Pancreas (tissue), 10 donors: ENCODE results near the gene E2F8. TPM values are rescaled to one million over a fixed set of nuclear protein-coding genes. Genes with fewer than 3 reads are reported as not detected.

Source experiments
- ATAC-seq, 4 donors: fragments of 200-7000 bp; cut with Tn5 transposase; one replicate each; pipeline versions ENCODE4 v1.8.0 to v1.9.1; 2020; ENCODE audit warnings: mild to moderate bottlenecking in 4 of 4, moderate library complexity in 4 of 4
- DNase-seq, 6 donors: peaks; one replicate each; pipeline ENCODE4 v3.0.0-alpha.2; 2020
- FAIRE-seq: peaks from 2 replicates; lab custom pipeline; 2012; peaks lifted over from hg19 to GRCh38; lab: Jason Lieb, UNC
- H3K27ac ChIP-seq, 4 donors: fragments of 200-600 bp; sonication (generic); 1 replicate in 3 of 4; 2 replicates in 1 of 4; pipeline versions ENCODE4 v1.5.0 to v1.8.0; 2020
- H3K27me3 ChIP-seq, 4 donors: fragments of 200-600 bp; one replicate each; pipeline ENCODE4 v1.8.0; 2021
- H3K36me3 ChIP-seq, 3 donors: fragments of 200-600 bp; sonication (generic) in 1 of 3; one replicate each; pipeline versions ENCODE4 v1.5.0 to v1.8.0; 2020 to 2021
- H3K4me1 ChIP-seq, 3 donors: fragments of 200-600 bp; one replicate each; pipeline ENCODE4 v1.8.0; 2021
- H3K4me3 ChIP-seq, 4 donors: fragments of 200-600 bp; sonication (generic) in 2 of 4; one replicate each; pipeline versions ENCODE4 v1.5.0 to v1.8.0; 2020 to 2021
- H3K9me3 ChIP-seq, 4 donors: fragments of 200-600 bp; one replicate each; pipeline ENCODE4 v1.8.0; 2021
- WGBS, 2 donors: extraction: QIAGEN DNeasy Blood & Tissue Kit; methylation state at CpG; one replicate each; pipeline ENCODE4 v1.1.7; 2013; 5-methylcytosine and 5-hydroxymethylcytosine counted together
- intact Hi-C, 3 donors: fragments of 100-400 bp; cut with DNase I; formaldehyde crosslinking; loops; one replicate each; pipeline versions ENCODE4 v1.11.1 to v1.14.2; 2022
- polyA plus RNA-seq, 2 donors: library from polyadenylated mRNA; stranded (reverse); fragments of 200-250 nt; gene quantifications; one replicate each; pipeline ENCODE4 v1.2.3, GENCODE V29; 2013
- total RNA-seq, 6 donors: library from RNA; stranded (reverse); fragmentation: NEBNext Ultra II Directional in 4 of 6; extraction: Animal tissue kit (Norgen Biotek cat#: 25700) in 4 of 6; gene quantifications; one replicate each; pipeline versions ENCODE4 v1.2.1 to v1.2.4, GENCODE V29; 2021 to 2023
- TF ChIP-seq, protein P1 (sequence below), 4 donors: fragments of 200-600 bp; sonication (generic) in 3 of 4; IDR thresholded peaks; one replicate each; pipeline versions ENCODE4 v1.5.0 to v1.8.0; 2021; ENCODE audit warnings: antibody characterized with exemption in 4 of 4
- donor health status: healthy with polysubstance abuse.
- donor health status: DM: no; HTN: no; CAD: no; lungs with moderate emphysema.
- donor health status: DM: no; HTN: no; CAD: no.
- donor health status: control.
- donor health status: control.
- donor health status: Bipolar disorder and iron deficiency.
- donor health status: DM: yes; HTN: yes; CAD: no.
- donor health status: DM: no; HTN: no; CAD: no.
- donor health status: DM: no; HTN: no; CAD: no.
- donor health status: DM: yes; HTN: yes; CAD: no.

The E2F8 gene
- total and polyA plus RNA-seq, 8 donors = 0.06 to 0.44 (median 0.15) TPM; not detected in 5

DNA sequence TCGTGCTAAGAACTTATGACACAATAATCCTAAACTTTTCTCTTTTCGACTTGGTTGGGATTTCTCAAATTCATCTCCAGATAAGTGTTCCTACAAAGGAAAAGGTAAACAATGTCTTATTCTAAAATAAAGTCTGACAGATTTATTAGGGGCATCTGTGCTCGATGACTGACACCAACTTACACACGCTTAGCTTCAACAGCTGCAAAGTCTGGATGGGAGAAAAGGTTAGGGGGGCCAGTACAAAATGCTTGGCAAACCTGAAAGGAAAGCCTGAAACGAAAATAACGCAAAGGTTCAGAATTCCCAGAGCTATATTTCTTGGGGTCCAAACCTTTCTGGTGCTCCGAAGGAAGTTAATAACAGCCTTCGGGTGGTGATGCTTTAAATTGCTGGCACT lies 3.4 kb downstream of the E2F8 start:
- H3K4me3 ChIP-seq = no peak overlapping the region
- FAIRE-seq (no peak), DNase-seq (no peak), ATAC-seq (no peak)
- no peaks in the 10 kb centered on the region for H3K9me3 ChIP-seq
- peaks cover 0 to 19% (median 5%) of the 10 kb centered on the region in 4 donors for H3K27me3 ChIP-seq
- TF ChIP-seq, protein P1, sequence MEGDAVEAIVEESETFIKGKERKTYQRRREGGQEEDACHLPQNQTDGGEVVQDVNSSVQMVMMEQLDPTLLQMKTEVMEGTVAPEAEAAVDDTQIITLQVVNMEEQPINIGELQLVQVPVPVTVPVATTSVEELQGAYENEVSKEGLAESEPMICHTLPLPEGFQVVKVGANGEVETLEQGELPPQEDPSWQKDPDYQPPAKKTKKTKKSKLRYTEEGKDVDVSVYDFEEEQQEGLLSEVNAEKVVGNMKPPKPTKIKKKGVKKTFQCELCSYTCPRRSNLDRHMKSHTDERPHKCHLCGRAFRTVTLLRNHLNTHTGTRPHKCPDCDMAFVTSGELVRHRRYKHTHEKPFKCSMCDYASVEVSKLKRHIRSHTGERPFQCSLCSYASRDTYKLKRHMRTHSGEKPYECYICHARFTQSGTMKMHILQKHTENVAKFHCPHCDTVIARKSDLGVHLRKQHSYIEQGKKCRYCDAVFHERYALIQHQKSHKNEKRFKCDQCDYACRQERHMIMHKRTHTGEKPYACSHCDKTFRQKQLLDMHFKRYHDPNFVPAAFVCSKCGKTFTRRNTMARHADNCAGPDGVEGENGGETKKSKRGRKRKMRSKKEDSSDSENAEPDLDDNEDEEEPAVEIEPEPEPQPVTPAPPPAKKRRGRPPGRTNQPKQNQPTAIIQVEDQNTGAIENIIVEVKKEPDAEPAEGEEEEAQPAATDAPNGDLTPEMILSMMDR (IDR thresholded peaks at IDR 0.05) = no peak
- H3K27ac ChIP-seq = no peak overlapping the region
- H3K4me1 ChIP-seq = peaks cover 0 to 9% (median 8%) of the 10 kb centered on the region in 3 donors
- no peaks in the 10 kb centered on the region for H3K36me3 ChIP-seq
- 69 to 81% methylated on average over 8 of the region's 8 CpGs for WGBS, 2 donors
- intact Hi-C loops = no loop called here

DNA sequence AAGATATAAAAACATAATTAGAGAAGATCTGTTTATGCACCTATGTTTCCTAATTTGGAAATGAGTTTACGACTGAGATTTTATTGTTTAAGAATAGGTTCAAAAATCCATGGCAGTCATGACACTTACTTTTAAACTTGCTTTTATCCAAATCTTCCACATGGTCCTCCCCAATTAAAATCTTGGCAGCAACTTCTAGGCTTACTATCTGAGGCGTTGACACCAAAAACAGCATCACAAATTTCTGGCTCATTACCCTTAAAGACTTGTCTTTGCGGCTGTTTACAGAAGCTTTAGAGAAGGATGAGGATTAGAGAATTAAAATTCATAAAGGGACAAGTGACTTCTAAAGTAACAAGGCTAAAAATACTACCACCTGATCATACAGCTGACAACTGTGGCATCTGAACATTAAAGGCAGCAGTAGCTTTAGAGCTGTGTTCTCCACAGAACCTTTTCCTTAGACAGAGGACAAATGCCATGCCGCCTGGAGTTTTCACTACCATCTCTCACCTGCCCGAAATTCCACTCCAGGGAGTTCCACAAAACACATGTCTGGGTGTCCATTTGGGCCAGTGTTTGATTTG lies 6.4 kb downstream of the E2F8 start:
- no peak for DNase-seq
- TF ChIP-seq, protein P1 (IDR thresholded peaks at IDR 0.05) = no peak
- intact Hi-C loops = no loop called here
- H3K4me1 ChIP-seq = no peaks in the 10 kb centered on the region
- no peak overlapping the region for H3K27ac ChIP-seq
- no peaks in the 10 kb centered on the region for H3K36me3 ChIP-seq
- H3K4me3 ChIP-seq = no peak overlapping the region
- no peaks in the 10 kb centered on the region for H3K9me3 ChIP-seq
- no peak for FAIRE-seq
- H3K27me3 ChIP-seq = peaks cover 0 to 11% (median under 1%) of the 10 kb centered on the region in 4 donors
- no peak for ATAC-seq
- 94 to 96% methylated on average over 5 of the region's 5 CpGs for WGBS, 2 donors

DNA sequence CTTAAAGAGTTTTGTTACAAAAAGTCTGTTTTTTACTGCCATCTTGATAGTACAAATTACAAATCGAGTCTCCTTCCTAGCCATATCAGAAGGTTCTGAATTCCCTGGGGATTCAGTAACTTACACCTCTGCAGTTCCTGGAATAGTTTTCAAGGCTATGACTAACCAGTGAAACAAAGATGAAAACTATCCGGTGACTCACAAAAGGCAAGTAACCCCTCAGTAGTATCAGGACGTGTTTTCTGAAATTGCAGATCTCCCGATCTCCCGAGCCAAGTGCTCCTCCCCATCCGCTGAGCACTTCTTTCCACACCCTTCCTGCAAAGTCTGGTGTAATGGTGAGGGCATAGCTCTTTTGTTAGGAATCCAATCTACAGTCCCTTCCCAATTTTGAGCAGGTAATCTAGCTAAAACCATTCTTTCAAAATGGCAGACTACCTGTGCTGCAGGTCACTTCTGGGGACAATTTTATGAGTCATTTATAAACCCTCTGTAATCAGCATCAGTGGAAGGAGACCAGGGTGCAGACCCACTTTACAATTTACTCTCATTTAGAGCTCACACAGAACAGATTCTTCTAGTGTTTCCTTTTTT lies 7.7 kb downstream of the E2F8 start:
- DNase-seq (no peak), ATAC-seq (no peak), FAIRE-seq (no peak)
- intact Hi-C loops = no loop called here
- H3K27ac ChIP-seq = no peak overlapping the region
- no peaks in the 10 kb centered on the region for H3K4me1 ChIP-seq
- H3K9me3 ChIP-seq = no peaks in the 10 kb centered on the region
- TF ChIP-seq, protein P1 (IDR thresholded peaks at IDR 0.05) = no peak
- H3K36me3 ChIP-seq = no peaks in the 10 kb centered on the region
- peaks cover 0 to 6% (median 0%) of the 10 kb centered on the region in 4 donors for H3K27me3 ChIP-seq
- H3K4me3 ChIP-seq = no peak overlapping the region
- WGBS, 2 donors = 70 to 73% methylated on average over 6 of the region's 6 CpGs

DNA sequence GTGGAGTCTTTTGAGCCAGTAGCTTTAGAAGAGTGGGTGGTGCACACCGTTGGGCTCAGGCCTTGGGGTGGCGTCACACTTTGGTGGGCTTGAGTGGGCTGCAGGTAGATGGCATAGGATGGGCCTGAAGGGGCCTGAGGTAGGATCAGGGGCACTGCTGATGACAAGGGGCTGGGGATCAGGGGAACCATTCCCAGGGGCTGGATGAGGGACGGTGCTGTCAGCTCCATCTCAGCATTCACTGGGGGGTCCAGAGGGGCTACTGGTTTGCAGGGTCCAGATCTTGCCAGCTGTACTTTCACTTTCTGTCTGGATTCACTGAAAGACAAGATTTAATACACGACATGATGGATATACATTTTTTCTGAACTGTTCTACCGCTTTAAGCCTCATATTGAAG lies 11.1 kb downstream of the E2F8 start:
- ATAC-seq (no peak), DNase-seq (no peak), FAIRE-seq (no peak)
- Histone ChIP-seq H3K27me3 (no peaks in the 10 kb centered on the region), H3K9me3 (no peaks in the 10 kb centered on the region), H3K36me3 (no peaks in the 10 kb centered on the region), H3K4me1 (no peaks in the 10 kb centered on the region), H3K27ac (no peak overlapping the region), H3K4me3 (no peak overlapping the region)
- WGBS, 2 donors = 88 to 93% methylated on average over 5 of the region's 5 CpGs
- TF ChIP-seq, protein P1 (IDR thresholded peaks at IDR 0.05) = no peak
- intact Hi-C loops = no loop called here

DNA sequence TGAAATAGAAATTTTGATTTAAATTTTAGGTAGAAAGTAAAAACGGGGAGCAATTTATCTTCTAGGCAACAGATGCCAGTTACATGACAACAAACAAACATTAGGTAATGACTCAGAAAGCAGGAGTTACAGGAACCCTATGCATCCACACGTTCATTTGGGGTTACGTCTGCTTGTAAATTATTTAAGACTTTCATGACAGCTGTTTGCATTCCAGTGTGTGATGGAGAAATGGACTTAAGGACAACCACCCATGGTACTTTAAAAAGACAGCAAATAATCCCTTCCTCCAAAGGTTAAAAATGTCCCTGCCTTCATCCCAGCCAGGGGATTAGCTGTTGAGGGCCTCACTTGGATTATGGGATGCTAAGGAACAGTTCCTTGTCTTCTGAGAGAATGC lies 11.8 kb downstream of the E2F8 start:
- WGBS, 2 donors = 78% methylated on average over 3 of the region's 3 CpGs
- DNase-seq (no peak), ATAC-seq (no peak), FAIRE-seq (no peak)
- Histone ChIP-seq H3K27me3 (no peaks in the 10 kb centered on the region), H3K4me3 (no peak overlapping the region), H3K36me3 (no peaks in the 10 kb centered on the region), H3K4me1 (no peaks in the 10 kb centered on the region), H3K27ac (no peak overlapping the region), H3K9me3 (no peaks in the 10 kb centered on the region)
- intact Hi-C loops = no loop called here
- TF ChIP-seq, protein P1 (IDR thresholded peaks at IDR 0.05) = no peak
